Cardiac muscle cell (in vitro differentiated cells and primary cell): ENCODE data around the gene BMPR1A. TPM values are rescaled to one million over a fixed set of nuclear protein-coding genes. Genes with fewer than 3 reads are reported as not detected.

Experiments
- DNase-seq, 2 donors: peaks; one replicate each; pipeline versions ENCODE4 v3.0.0 to v3.0.0-alpha.2; 2010 to 2017; ENCODE audit warnings: low read depth in 1 of 2, low spot score in 1 of 2
- H3K27ac ChIP-seq: fragments of 200-600 bp; sonication (generic); 2 replicates; pipeline ENCODE4 v1.5.1; 2016
- H3K27me3 ChIP-seq: fragments of 200-600 bp; sonication (generic); 2 replicates; pipeline ENCODE4 v1.6.0; 2016; ENCODE audit warnings: control low read depth
- H3K36me3 ChIP-seq: fragments of 200-600 bp; sonication (generic); 2 replicates; pipeline ENCODE4 v1.5.1; 2016; ENCODE audit warnings: control low read depth
- H3K4me1 ChIP-seq: fragments of 200-600 bp; sonication (generic); 2 replicates; pipeline ENCODE4 v1.8.1; 2017; ENCODE audit warnings: low read depth, mild to moderate bottlenecking, mixed run types
- H3K4me3 ChIP-seq: fragments of 200-600 bp; sonication (generic); 2 replicates; pipeline ENCODE4 v1.5.1; 2016; ENCODE audit warnings: mild to moderate bottlenecking
- H3K9me3 ChIP-seq: fragments of 200-600 bp; sonication (generic); 2 replicates; pipeline ENCODE4 v1.5.1; 2017; ENCODE audit warnings: low read depth, mild to moderate bottlenecking, control low read depth
- CTCF ChIP-seq: IDR thresholded peaks from 2 replicates; pipeline ENCODE4 v1.5.1; 2012; ENCODE audit warnings: low read depth, mild to moderate bottlenecking, low read length
- polyA plus RNA-seq: library from polyadenylated mRNA; unstranded; fragments of >200 nt; fragmentation: Nextera tagmentation; extraction: Ambion mirVana; gene quantifications from 2 replicates; pipeline ENCODE4 v1.2.1, GENCODE V29; 2016
- total RNA-seq: library from RNA; depleted of rRNA; stranded (reverse); fragments of >200 nt; gene quantifications from 2 replicates; pipeline ENCODE4 v1.2.3, GENCODE V29; 2016

The BMPR1A gene
- total and polyA plus RNA-seq, 2 experiments from 2014 or later: 35.6 to 39.4 TPM

- TF ChIP-seq CTCF: no peak
- H3K36me3 ChIP-seq: peaks cover 11% of the 10 kb centered on the region
- H3K4me1 ChIP-seq: peaks cover 15% of the 10 kb centered on the region
- no peaks in the 10 kb centered on the region for H3K9me3 ChIP-seq
- H3K27ac ChIP-seq: no peak overlapping the region
- H3K27me3 ChIP-seq: no peaks in the 10 kb centered on the region
- no peak overlapping the region for H3K4me3 ChIP-seq
- DNase-seq: no peak
Measured at GRCh38 chr10:86880971-86881370, 124.6 kb downstream of the BMPR1A start.

- Histone ChIP-seq H3K4me3 (no peak overlapping the region), H3K9me3 (no peaks in the 10 kb centered on the region), H3K4me1 (peaks cover 33% of the 10 kb centered on the region), H3K36me3 (peaks cover 9% of the 10 kb centered on the region), H3K27me3 (no peaks in the 10 kb centered on the region), H3K27ac (peak overlapping the region; percentile 82)
- no peak for TF ChIP-seq CTCF
- DNase-seq: peak; percentile 36 to 56
Measured at GRCh38 chr10:86888585-86889381, 132.4 kb downstream of the BMPR1A start.

- Histone ChIP-seq H3K4me1 (peaks cover 33% of the 10 kb centered on the region), H3K4me3 (no peak overlapping the region), H3K9me3 (no peaks in the 10 kb centered on the region), H3K27me3 (no peaks in the 10 kb centered on the region), H3K27ac (peak overlapping the region; percentile 82), H3K36me3 (peaks cover 11% of the 10 kb centered on the region)
- DNase-seq: no peak
- no peak for TF ChIP-seq CTCF
Measured at GRCh38 chr10:86889997-86890396, 133.6 kb downstream of the BMPR1A start.

GRCh38 chr10:86898511-86898910 is 142.1 kb downstream of the BMPR1A start:
- Histone ChIP-seq H3K27me3 (no peaks in the 10 kb centered on the region), H3K4me3 (no peak overlapping the region), H3K36me3 (peaks cover 4% of the 10 kb centered on the region), H3K27ac (peak overlapping the region; percentile 90), H3K4me1 (peaks cover 43% of the 10 kb centered on the region), H3K9me3 (no peaks in the 10 kb centered on the region)
- no peak for TF ChIP-seq CTCF
- no peak for DNase-seq

GRCh38 chr10:86899132-86899531 is 142.7 kb downstream of the BMPR1A start:
- Histone ChIP-seq H3K4me1 (peaks cover 43% of the 10 kb centered on the region), H3K36me3 (peaks cover 4% of the 10 kb centered on the region), H3K4me3 (no peak overlapping the region), H3K9me3 (no peaks in the 10 kb centered on the region), H3K27me3 (no peaks in the 10 kb centered on the region), H3K27ac (peak overlapping the region; percentile 90)
- TF ChIP-seq CTCF: no peak
- peak in 1 of 2 donors; percentile 48 for DNase-seq
